Progenitor cell of endocrine pancreas (in vitro differentiated cells): ENCODE data around the gene MACROD2. TPM values are rescaled to one million over a fixed set of nuclear protein-coding genes. Genes with fewer than 3 reads are reported as not detected.

Source experiments
- DNase-seq: peaks from one replicate; pipeline ENCODE4 v3.0.0; 2021; ENCODE audit warnings: low spot score; ENCODE audit not compliant: unreplicated experiment
- H3K27ac Mint-ChIP-seq: 2 replicates; pipeline ENCODE4 v1.8.0; 2021; ENCODE audit warnings: mild to moderate bottlenecking, moderate library complexity, mixed read lengths
- H3K27me3 Mint-ChIP-seq: 2 replicates; pipeline ENCODE4 v1.8.0; 2021; ENCODE audit warnings: mixed read lengths
- H3K36me3 Mint-ChIP-seq: 2 replicates; pipeline ENCODE4 v1.8.0; 2022; ENCODE audit warnings: mixed read lengths; ENCODE audit not compliant: insufficient read depth
- H3K4me1 Mint-ChIP-seq: 2 replicates; pipeline ENCODE4 v1.8.0; 2021; ENCODE audit warnings: low read depth, mixed read lengths
- H3K4me3 Mint-ChIP-seq: 2 replicates; pipeline ENCODE4 v1.8.0; 2021; ENCODE audit warnings: low read depth, mild to moderate bottlenecking, moderate library complexity, mixed read lengths
- H3K9me3 Mint-ChIP-seq: 2 replicates; pipeline ENCODE4 v1.8.0; 2021; ENCODE audit warnings: low read depth, mixed read lengths
- total RNA-seq: library from RNA; stranded (reverse); gene quantifications from 2 replicates; pipeline ENCODE4 v1.2.1, GENCODE V29; 2021
- TF ChIP-seq, protein P1 (sequence below): fragments of 200-600 bp; sonication (generic); IDR thresholded peaks from one replicate; pipeline ENCODE4 v1.5.0; 2021; ENCODE audit warnings: antibody characterized with exemption, mild to moderate bottlenecking; ENCODE audit not compliant: unreplicated experiment

Gene MACROD2
- total RNA-seq, 1 donor from 2014 or later = 7.6 TPM

DNA sequence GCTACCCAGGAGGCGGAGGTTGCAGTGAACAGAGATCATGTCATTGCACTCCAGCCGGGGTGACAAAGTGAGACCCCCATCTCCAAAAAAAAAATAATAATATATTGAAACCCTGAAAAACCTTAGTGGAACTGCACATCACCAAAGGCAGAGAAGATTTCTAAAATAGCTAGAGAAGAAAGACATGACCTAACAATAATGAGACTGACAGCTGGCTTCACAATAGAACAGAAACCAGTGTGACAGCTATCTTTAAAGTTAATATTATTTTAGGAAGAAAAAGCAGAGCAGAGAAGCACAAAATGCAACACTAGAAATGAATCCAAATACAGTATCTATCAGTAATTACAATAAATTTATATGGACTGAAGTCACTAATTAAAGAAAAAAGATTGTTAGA is 409.2 kb downstream of the MACROD2 start:
- TF ChIP-seq, protein P1, sequence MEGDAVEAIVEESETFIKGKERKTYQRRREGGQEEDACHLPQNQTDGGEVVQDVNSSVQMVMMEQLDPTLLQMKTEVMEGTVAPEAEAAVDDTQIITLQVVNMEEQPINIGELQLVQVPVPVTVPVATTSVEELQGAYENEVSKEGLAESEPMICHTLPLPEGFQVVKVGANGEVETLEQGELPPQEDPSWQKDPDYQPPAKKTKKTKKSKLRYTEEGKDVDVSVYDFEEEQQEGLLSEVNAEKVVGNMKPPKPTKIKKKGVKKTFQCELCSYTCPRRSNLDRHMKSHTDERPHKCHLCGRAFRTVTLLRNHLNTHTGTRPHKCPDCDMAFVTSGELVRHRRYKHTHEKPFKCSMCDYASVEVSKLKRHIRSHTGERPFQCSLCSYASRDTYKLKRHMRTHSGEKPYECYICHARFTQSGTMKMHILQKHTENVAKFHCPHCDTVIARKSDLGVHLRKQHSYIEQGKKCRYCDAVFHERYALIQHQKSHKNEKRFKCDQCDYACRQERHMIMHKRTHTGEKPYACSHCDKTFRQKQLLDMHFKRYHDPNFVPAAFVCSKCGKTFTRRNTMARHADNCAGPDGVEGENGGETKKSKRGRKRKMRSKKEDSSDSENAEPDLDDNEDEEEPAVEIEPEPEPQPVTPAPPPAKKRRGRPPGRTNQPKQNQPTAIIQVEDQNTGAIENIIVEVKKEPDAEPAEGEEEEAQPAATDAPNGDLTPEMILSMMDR = no peak
- DNase-seq = no peak
- H3K9me3 Mint-ChIP-seq = no peaks in the 10 kb centered on the region
- H3K4me1 Mint-ChIP-seq = peaks cover 5% of the 10 kb centered on the region
- no peaks in the 10 kb centered on the region for H3K36me3 Mint-ChIP-seq
- no peak overlapping the region for H3K27ac Mint-ChIP-seq
- H3K4me3 Mint-ChIP-seq = no peak overlapping the region
- H3K27me3 Mint-ChIP-seq = no peaks in the 10 kb centered on the region

GRCh38 chr20:14406495-14406894 is 411.2 kb downstream of the MACROD2 start:
- Mint-ChIP-seq H3K36me3 (no peaks in the 10 kb centered on the region), H3K4me1 (peaks cover 5% of the 10 kb centered on the region), H3K27ac (no peak overlapping the region), H3K27me3 (no peaks in the 10 kb centered on the region), H3K9me3 (no peaks in the 10 kb centered on the region), H3K4me3 (no peak overlapping the region)
- TF ChIP-seq, protein P1 = no peak
- DNase-seq = no peak

- no peaks in the 10 kb centered on the region for H3K27me3 Mint-ChIP-seq
- no peaks in the 10 kb centered on the region for H3K9me3 Mint-ChIP-seq
- H3K4me1 Mint-ChIP-seq = peaks cover 14% of the 10 kb centered on the region
- no peak for DNase-seq
- TF ChIP-seq, protein P1 = no peak
- H3K36me3 Mint-ChIP-seq = no peaks in the 10 kb centered on the region
- no peak overlapping the region for H3K27ac Mint-ChIP-seq
- H3K4me3 Mint-ChIP-seq = no peak overlapping the region
Measured at GRCh38 chr20:14407336-14407735, 412.0 kb downstream of the MACROD2 start.

GRCh38 chr20:14410869-14411555 is 415.7 kb downstream of the MACROD2 start:
- H3K36me3 Mint-ChIP-seq = no peaks in the 10 kb centered on the region
- H3K27me3 Mint-ChIP-seq = no peaks in the 10 kb centered on the region
- TF ChIP-seq, protein P1 = no peak
- H3K4me1 Mint-ChIP-seq = peaks cover 38% of the 10 kb centered on the region
- no peak for DNase-seq
- H3K4me3 Mint-ChIP-seq = no peak overlapping the region
- no peak overlapping the region for H3K27ac Mint-ChIP-seq
- no peaks in the 10 kb centered on the region for H3K9me3 Mint-ChIP-seq

GRCh38 chr20:14412065-14412681 is 416.9 kb downstream of the MACROD2 start:
- H3K36me3 Mint-ChIP-seq = no peaks in the 10 kb centered on the region
- no peaks in the 10 kb centered on the region for H3K27me3 Mint-ChIP-seq
- H3K27ac Mint-ChIP-seq = no peak overlapping the region
- peaks cover 33% of the 10 kb centered on the region for H3K4me1 Mint-ChIP-seq
- H3K9me3 Mint-ChIP-seq = no peaks in the 10 kb centered on the region
- no peak for DNase-seq
- no peak overlapping the region for H3K4me3 Mint-ChIP-seq
- TF ChIP-seq, protein P1 = no peak
